ENCODE results near the gene ZHX3.

DNA sequence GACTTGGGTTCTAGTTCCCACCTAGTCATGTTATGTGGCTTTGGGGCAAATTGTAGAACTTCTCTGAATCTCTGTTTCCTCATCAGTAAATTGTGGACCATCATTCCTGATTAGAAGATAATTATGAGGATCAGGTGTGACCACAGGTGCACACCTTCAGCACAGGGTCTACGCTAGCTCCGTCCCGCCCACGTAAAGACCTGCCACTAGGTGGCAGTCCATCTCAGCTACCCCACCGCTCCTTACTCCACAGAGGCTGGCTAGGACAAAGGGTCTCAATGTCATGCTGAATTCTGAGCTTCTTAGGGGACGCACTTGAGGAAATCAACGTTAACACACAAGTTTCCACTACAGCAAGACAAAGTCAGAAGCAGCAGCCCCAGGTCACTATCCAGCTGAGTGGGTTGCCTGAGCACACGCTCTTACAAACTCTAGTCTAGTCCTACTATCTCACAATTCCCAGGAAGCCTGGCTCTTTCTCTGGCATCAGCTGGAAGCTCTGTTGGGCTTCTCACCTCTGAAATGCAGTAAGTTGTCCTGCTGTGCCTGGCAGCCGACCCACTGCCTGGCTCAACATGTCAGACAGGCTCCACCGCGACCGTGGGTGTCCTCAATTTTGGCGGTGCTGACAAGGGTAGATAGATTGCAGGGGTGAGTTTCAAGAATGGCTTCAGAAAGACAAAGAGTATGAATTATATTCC lies 182.2 kb downstream of the ZHX3 start:
- TF ChIP-seq POLR2A (IDR thresholded peaks at IDR 0.05): no peak
- peak; percentile 40 to 76 (median 62) for TF ChIP-seq CTCF (IDR thresholded peaks at IDR 0.05)
